NCI-H526 (cell line): ENCODE results near the gene DNAAF3.
A peak's percentile ranks its signal among the peaks of the same experiment; 100 is the strongest.
"Not testable (repeated sequence)": the region's sequence is repeated elsewhere in the genome, so short reads cannot be mapped to it uniquely, and the experiment has no call there.

Experiments
- DNase-seq, 2 experiments: peaks; one replicate each; lab custom pipeline; 2025; lab: John Stamatoyannopoulos, UW

Gene DNAAF3

DNA sequence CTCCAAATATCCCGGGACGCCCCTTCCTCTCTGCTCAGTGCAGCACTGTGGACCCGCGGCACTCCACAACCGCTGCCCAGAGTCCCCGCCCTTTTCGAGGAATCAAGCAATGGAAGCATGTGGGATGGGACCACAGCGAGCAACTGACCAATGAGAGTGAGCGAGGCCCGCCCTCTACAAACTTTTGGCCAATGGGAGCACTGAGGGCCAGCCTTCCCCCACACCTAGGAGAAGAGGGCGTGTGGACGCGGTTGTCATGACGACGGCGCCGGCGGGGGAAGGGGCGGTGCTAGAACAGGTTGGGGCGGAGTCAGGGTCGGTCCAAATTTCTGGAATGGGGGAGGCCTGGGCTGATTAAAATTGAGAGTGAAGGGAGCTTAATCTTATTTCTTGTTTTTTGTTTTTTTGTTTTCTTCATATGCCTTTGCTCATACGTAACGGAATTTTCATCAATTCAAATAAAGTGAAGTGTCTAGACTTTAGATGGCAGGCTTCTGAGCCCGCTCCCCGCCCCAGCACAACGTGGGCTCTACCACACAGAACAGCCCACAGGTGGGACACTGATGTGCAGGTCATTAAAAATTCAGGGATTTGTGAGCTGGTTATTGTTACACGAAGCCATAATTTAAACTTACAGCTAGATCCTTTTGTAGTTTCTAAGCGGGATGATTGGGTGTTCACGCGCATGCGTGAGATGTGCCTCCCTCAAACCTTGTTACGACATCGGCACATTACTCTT is at the start of gene DNAAF3:
Gene DNAAF3, minus strand, starts transcription at position 84 of the 739 bp plus-strand sequence. CDS start 200 bp downstream, outside the sequence.
- peak; percentile 98 to 99 for DNase-seq

GRCh38 chr19:55213547-55213946 is 47.1 kb upstream of the DNAAF3 start:
- no peak for DNase-seq

GRCh38 chr19:55212447-55212846 is 46.0 kb upstream of the DNAAF3 start:
- DNase-seq: no peak

DNA sequence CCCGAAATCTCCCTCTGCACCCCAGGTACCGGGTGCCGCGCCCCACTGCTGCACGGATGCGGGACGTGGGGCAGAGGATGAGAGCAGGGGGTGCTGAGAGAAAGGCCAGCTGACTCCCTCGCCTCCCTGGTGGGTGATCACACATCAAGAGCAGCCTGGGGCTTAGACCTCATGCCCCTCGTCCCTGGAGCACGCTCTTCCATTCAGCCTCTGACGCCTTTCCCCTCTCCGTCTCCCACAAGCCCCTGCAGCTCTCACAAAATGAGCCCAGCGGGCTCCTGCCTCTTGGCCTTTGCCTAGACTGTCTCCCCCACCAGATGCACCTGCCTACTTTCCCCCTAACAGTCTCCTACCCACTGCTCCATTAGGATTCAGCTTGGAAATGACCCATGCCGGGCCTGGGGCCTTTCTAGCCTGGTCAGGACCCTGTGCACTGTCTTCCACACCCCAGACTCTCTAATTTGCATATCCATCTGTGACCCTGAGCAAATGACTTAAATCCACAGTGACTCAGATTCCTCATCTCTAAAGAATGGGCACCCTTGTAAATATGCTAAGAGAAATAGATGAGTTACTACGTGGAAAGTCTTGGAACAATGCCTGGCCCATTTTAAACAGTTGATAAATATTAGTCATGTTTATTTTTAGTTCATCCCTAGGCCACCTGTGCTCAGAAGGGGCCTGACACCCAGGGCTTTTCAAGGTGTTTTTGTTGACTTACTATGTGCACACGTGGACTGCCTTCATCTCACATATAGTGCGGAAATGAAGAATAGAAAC is 43.5 kb upstream of the DNAAF3 start:
- peak in 1 of 2 experiments; percentile 43 for DNase-seq

DNA sequence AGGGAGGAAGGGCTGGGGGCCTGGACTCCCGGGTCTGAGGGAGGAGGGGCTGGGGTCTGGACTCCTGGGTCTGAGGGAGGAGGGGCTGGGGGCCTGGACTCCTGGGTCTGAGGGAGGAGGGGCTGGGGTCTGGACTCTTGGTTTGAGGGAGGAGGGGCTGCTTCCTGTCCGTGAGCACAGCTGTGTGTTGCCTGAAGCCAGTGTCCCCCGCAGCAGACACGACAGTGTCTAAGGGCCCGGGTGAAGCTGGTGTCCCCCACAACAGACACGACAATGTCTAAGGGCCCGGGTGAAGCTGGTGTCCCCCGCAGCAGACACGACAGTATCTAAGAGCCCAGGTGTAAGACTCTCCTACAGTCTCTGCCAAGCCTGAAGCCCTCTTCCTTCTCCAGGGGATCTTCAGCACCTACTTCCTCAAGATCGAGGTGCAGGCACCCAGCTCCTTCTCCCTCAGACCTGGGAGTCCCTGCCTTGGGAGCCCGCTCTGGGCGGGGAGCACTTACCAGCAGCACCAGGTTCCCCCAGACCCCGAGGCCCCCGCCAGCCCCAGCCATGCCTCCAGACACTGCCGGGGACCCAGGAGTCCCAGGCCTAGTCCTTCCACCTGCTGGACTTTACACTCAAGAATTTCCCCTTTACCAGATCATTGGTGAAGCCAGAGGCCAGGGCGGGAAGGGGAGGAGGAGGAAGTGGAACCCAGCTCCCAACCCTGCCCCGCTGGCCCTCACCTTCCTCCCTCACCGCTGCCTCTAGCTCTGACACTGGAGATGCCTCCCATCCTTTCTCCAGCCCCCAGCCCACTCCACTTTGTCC is 42.7 kb upstream of the DNAAF3 start, which contains the start of gene PTPRH:
Gene PTPRH, minus strand, starts transcription at position 622 of the 813 bp plus-strand sequence. Its CDS starts 68 bp downstream, at position 554.
- DNase-seq: no peak

- DNase-seq: no peak
These were observed 40.5 kb upstream of the DNAAF3 start for GRCh38 chr19:55206664-55207500.

- DNase-seq: not testable (repeated sequence)
These were observed 35.8 kb upstream of the DNAAF3 start for GRCh38 chr19:55202199-55202598.

- DNase-seq: no peak
These were observed 33.3 kb upstream of the DNAAF3 start for GRCh38 chr19:55199620-55200204.

DNA sequence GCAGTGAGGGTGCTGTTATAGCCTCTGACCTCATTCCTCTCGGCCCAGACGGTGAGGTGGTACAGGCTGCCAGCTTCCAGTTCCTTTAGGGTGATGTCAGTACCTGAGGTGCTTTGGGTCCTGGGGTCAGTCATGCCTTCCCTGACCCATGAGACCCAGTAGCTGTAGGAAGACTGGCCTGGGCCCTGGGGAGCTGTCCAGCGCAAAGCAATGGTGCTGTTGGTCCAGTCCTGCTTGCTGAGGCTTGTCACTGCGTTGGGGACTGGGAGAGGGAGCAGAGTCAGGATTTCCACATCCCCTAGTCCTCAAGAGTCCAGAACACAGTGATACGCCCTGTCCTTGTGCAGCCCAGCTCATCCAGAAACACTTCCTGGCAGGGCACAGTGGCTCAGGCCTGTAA is 32.2 kb upstream of the DNAAF3 start:
- DNase-seq: no peak

GRCh38 chr19:55197528-55197927 is 31.1 kb upstream of the DNAAF3 start:
- DNase-seq: peak; percentile 24 to 53

GRCh38 chr19:55196803-55197202 is 30.4 kb upstream of the DNAAF3 start:
- DNase-seq: peak; percentile 50 to 51

- no peak for DNase-seq
These were observed 27.1 kb upstream of the DNAAF3 start for GRCh38 chr19:55193481-55193880.

DNA sequence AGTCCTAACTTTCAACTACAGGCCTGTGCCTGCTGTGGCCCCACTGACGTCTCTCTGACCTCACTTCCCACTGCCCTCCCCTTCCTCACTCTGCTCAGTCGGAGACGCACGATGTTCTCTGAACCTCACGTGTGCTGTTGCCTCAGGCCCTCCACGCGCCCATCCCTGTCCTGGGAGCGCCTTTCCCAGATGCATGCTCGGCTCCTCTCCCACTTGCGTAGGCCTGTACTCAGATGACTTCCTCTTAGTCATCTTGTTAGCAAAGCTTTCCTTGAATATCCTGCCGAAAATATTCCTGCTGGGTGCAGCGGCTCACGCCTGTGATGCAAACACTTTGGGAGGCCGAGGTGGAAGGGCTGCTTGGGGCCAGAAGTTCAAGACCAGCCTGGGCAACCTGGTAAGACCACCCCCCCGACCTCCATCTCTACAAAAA is 23.0 kb upstream of the DNAAF3 start:
- no peak for DNase-seq

- DNase-seq: no peak
These were observed 22.2 kb upstream of the DNAAF3 start for GRCh38 chr19:55188625-55189024.

- no peak for DNase-seq
These were observed 19.7 kb upstream of the DNAAF3 start for GRCh38 chr19:55186080-55186479.

DNA sequence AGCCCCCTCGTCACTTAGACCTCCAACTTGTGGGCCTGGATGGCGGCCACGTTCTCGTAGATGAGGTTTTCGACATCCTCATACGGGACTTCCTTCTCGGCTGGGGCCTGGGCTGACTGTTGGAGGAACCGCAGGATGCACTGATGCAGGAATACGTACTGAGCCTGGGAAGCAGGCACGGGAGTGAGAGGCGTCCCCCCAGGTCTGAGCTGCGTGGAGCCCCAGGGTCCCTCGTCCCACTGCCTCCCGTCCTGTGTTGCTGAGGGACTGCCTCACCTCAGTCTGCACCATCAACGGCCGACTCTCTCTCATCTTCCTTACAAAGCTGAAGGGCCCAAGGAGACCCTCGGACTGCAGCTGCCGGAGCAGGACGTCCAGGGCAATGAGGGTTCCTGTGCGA is 15.3 kb upstream of the DNAAF3 start:
- no peak for DNase-seq

GRCh38 chr19:55179606-55180484 is 13.4 kb upstream of the DNAAF3 start, which contains the start of gene SYT5:
Gene SYT5, minus strand, starts transcription at chr19:55180289. Its CDS starts 1,248 bp downstream, at chr19:55179041.
- DNase-seq: peak in 1 of 2 experiments; percentile 58

DNA sequence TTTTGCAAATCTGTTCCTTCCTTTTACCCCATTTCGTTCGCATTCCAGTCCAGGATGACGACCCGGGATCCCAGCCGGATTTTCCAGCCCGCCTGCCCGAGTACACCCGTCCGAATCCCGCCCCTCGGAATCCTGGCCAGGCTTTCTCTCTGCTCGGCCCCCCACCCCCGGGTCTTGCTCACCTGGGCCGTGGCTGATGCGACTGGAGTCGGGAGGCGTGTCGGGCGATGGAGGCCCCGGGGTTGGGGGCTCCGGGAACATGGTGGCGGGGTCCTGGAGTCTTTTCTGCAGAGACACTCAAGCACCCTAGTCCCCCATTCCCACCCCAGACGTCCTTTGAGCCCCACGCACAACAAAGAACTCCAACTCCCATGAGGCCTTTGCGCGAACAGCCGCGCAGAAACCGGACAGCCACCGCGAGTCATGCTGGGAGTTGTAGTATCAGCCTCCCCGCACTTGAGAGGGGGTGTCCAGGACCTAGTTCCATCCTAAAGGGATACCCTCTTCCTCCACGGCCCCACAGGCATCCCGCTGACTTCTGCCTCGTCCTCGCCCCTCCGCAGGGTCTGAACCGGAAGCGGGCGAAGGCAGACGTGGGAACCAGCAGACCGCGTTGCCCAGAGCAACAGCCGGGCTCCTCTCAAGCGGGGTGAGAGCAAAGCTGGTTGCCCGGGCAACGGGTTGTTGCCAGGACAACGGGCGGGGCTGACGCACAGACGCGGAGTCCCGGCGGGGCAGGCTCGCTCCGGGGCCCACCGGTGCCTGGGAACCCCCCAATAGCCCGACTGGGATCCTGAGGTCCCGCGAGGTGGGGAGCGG is 12.6 kb upstream of the DNAAF3 start:
- peak; percentile 85 to 95 for DNase-seq

- peak in 1 of 2 experiments; percentile 47 for DNase-seq
These were observed 9.7 kb upstream of the DNAAF3 start for GRCh38 chr19:55176076-55176475.
